SK-N-SH (cell line): ENCODE measurements around the gene ASMTL. TPM values are rescaled to one million over a fixed set of nuclear protein-coding genes. Genes with fewer than 3 reads are reported as not detected.
"Not testable (repeated sequence)": the region's sequence is repeated elsewhere in the genome, so short reads cannot be mapped to it uniquely, and the experiment has no call there.

Source experiments
- CTCF ChIA-PET: fragments of 300-600, 350-600 bp; formaldehyde crosslinking; extraction: SDS; loops from one replicate; lab custom pipeline; 2021; lab: Yijun Ruan, JAX
- POLR2A ChIA-PET: fragments of 350-600 bp; sonication (Branson Sonifier 250); formaldehyde crosslinking; extraction: SDS; loops from one replicate; lab custom pipeline; 2020; ENCODE audit warnings: antibody characterized with exemption, inconsistent platforms; lab: Yijun Ruan, JAX
- DNase-seq: peaks from one replicate; pipeline ENCODE4 v3.0.0; 2012
- H2AFZ ChIP-seq: fragments of 200-600 bp; sonication (generic); 2 replicates; pipeline ENCODE4 v1.8.1; 2016; ENCODE audit warnings: antibody characterized with exemption, mild to moderate bottlenecking, low read depth
- H3F3A ChIP-seq: fragments of 200-600 bp; sonication (generic); replicated peaks from 2 replicates; pipeline ENCODE3; 2016; ENCODE audit warnings: antibody characterized with exemption, mild to moderate bottlenecking; ENCODE audit not compliant: insufficient read depth
- H3K27ac ChIP-seq, 2 experiments: fragments of 200-500 bp in 1 of 2; fragments of 200-600 bp in 1 of 2; sonication (Bioruptor generic) in 1 of 2; sonication (generic), shearing (Covaris generic) in 1 of 2; 2 replicates each; pipeline versions ENCODE4 v1.5.1 to v1.6.1; 2014 to 2016; ENCODE audit warnings: low read depth in 2 of 2, inconsistent platforms in 1 of 2, low read length in 1 of 2, mild to moderate bottlenecking in 1 of 2, mixed read lengths in 1 of 2
- H3K27me3 ChIP-seq: fragments of 200-600 bp; sonication (generic), shearing (Covaris generic); 2 replicates; pipeline ENCODE4 v1.6.1; 2016; ENCODE audit warnings: mixed run types; ENCODE audit not compliant: insufficient read depth
- H3K36me3 ChIP-seq, 2 experiments: fragments of 200-500 bp in 1 of 2; fragments of 200-600 bp in 1 of 2; sonication (Bioruptor generic) in 1 of 2; sonication (generic) in 1 of 2; replicated peaks in 1 of 2; 2 replicates each; pipeline versions ENCODE3 to v1.5.1; 2014 to 2016; ENCODE audit warnings: low read length in 1 of 2, mild to moderate bottlenecking in 1 of 2; ENCODE audit not compliant: insufficient read depth in 2 of 2, control insufficient read depth in 1 of 2
- H3K4me1 ChIP-seq, 2 experiments: fragments of 200-500 bp in 1 of 2; fragments of 200-600 bp in 1 of 2; sonication (Bioruptor generic) in 1 of 2; sonication (generic), shearing (Covaris generic) in 1 of 2; 2 replicates each; pipeline versions ENCODE4 v1.5.1 to v1.6.1; 2014 to 2016; ENCODE audit warnings: low read depth in 1 of 2, low read length in 1 of 2, mixed run types in 1 of 2; ENCODE audit not compliant: insufficient read depth in 2 of 2, control insufficient read depth in 1 of 2
- H3K4me2 ChIP-seq: fragments of 200-600 bp; sonication (generic), shearing (Covaris generic); 2 replicates; pipeline ENCODE4 v1.6.1; 2017; ENCODE audit warnings: mixed run types
- H3K4me3 ChIP-seq, 2 experiments: fragments of 200-500 bp in 1 of 2; fragments of 200-600 bp in 1 of 2; sonication (Bioruptor generic) in 1 of 2; sonication (generic), shearing (Covaris generic) in 1 of 2; 2 replicates each; pipeline versions ENCODE4 v1.5.1 to v1.8.1; 2014 to 2016; ENCODE audit warnings: low read depth in 2 of 2, inconsistent platforms in 1 of 2, low read length in 1 of 2, mild to moderate bottlenecking in 1 of 2, mixed read lengths in 1 of 2, moderate library complexity in 1 of 2
- H3K79me2 ChIP-seq: fragments of 200-600 bp; sonication (generic); 2 replicates; pipeline ENCODE4 v1.8.1; 2017; ENCODE audit warnings: mild to moderate bottlenecking; ENCODE audit not compliant: insufficient read depth
- H3K9ac ChIP-seq: fragments of 200-600 bp; sonication (generic); 2 replicates; pipeline ENCODE4 v1.6.1; 2017; ENCODE audit warnings: mixed run types
- H3K9me2 ChIP-seq: fragments of 200-600 bp; sonication (generic); 2 replicates; pipeline ENCODE4 v1.6.1; 2017; ENCODE audit warnings: mixed run types
- H3K9me3 ChIP-seq: fragments of 200-600 bp; sonication (generic); 2 replicates; pipeline ENCODE4 v1.6.1; 2017; ENCODE audit warnings: mixed run types, mild to moderate bottlenecking, moderate library complexity
- H4K20me1 ChIP-seq: fragments of 200-600 bp; sonication (generic); 2 replicates; pipeline ENCODE4 v1.6.1; 2017; ENCODE audit warnings: mild to moderate bottlenecking, mixed run types; ENCODE audit not compliant: insufficient read depth
- ELF1 ChIP-seq: IDR thresholded peaks from 2 replicates; pipeline ENCODE4 v1.4.0; 2012
- EP300 ChIP-seq, 2 experiments: IDR thresholded peaks; 2 replicates each; pipeline versions ENCODE4 v1.4.0 to v1.6.1; 2012; ENCODE audit warnings: borderline replicate concordance in 1 of 2, low read depth in 1 of 2, low read length in 1 of 2
- FOXM1 ChIP-seq: IDR thresholded peaks from 2 replicates; pipeline ENCODE4 v1.4.0; 2012; ENCODE audit warnings: low read depth, mild to moderate bottlenecking
- GATA2 ChIP-seq: sonication (generic); formaldehyde crosslinking; IDR thresholded peaks from 2 replicates; pipeline ENCODE4 v1.5.0; 2020; ENCODE audit warnings: mild to moderate bottlenecking, missing genetic modification reagents
- IRF3 ChIP-seq: fragments of 150-350 bp; IDR thresholded peaks from 2 replicates; pipeline ENCODE4 v1.6.1; 2016; ENCODE audit warnings: mild to moderate bottlenecking, low read depth, low read length
- MAX ChIP-seq: IDR thresholded peaks from 2 replicates; pipeline ENCODE4 v1.4.0; 2012; ENCODE audit warnings: low read depth
- POLR2AphosphoS5 ChIP-seq: IDR thresholded peaks from 2 replicates; pipeline ENCODE4 v1.6.1; 2012; ENCODE audit warnings: low read depth, low read length
- RCOR1 ChIP-seq: fragments of 150-350 bp; IDR thresholded peaks from 2 replicates; pipeline ENCODE4 v1.6.1; 2017; ENCODE audit warnings: antibody characterized with exemption, low read length
- RFX5 ChIP-seq: IDR thresholded peaks from 2 replicates; pipeline ENCODE4 v1.6.1; 2012; ENCODE audit warnings: mild to moderate bottlenecking, improper control_type of control experiment, low read length
- TAF1 ChIP-seq: IDR thresholded peaks from 2 replicates; pipeline ENCODE4 v1.6.1; 2012; ENCODE audit warnings: low read depth, mild to moderate bottlenecking, low read length, moderate library complexity, borderline replicate concordance
- TEAD4 ChIP-seq: IDR thresholded peaks from 2 replicates; pipeline ENCODE4 v1.4.0; 2012; ENCODE audit warnings: mild to moderate bottlenecking, borderline replicate concordance; ENCODE audit not compliant: insufficient read depth
- YY1 ChIP-seq: IDR thresholded peaks from 2 replicates; pipeline ENCODE4 v1.4.0; 2012; ENCODE audit warnings: low read depth, mild to moderate bottlenecking
- WGBS: methylation state at CpG from one replicate; pipeline ENCODE4 v1.1.6; 2017; ENCODE audit warnings: low lambda C conversion rate; 5-methylcytosine and 5-hydroxymethylcytosine counted together
- polyA plus RNA-seq, 3 experiments: library from polyadenylated mRNA; depleted of rRNA; stranded (reverse); fragments of >200 nt; gene quantifications; 2 replicates each; pipeline ENCODE4 v1.2.3, GENCODE V29; 2012

The ASMTL gene
- polyA plus RNA-seq, 1 of the 3 experiments (the other 2 are of a cell fraction): 37.7 TPM

- Histone ChIP-seq H3F3A (peaks cover 18% of the 10 kb centered on the region), H2AFZ (no peak overlapping the region), H4K20me1 (peaks cover 12% of the 10 kb centered on the region; the same call in 1 of the 2 replicates), H3K4me1 (peaks cover 0 to 3% of the 10 kb centered on the region in 2 experiments; a peak in 1 of 4 replicates), H3K4me2 (no peak overlapping the region), H3K79me2 (no peaks in the 10 kb centered on the region), H3K9me3 (no peaks in the 10 kb centered on the region), H3K36me3 (no peaks in the 10 kb centered on the region), H3K4me3 (no peak overlapping the region), H3K27ac (no peak overlapping the region), H3K27me3 (peaks cover 6% of the 10 kb centered on the region), H3K9me2 (no peaks in the 10 kb centered on the region), H3K9ac (no peak overlapping the region)
- CTCF ChIA-PET: no interaction called here
- TF ChIP-seq TEAD4: no peak
- peak; percentile 39 for DNase-seq
- 25% methylated on average over 10 of the region's 24 CpGs for WGBS
- POLR2A ChIA-PET: no interaction called here
Measured at GRCh38 chrX:1378306-1378759, 74.4 kb downstream of the ASMTL start.

DNA sequence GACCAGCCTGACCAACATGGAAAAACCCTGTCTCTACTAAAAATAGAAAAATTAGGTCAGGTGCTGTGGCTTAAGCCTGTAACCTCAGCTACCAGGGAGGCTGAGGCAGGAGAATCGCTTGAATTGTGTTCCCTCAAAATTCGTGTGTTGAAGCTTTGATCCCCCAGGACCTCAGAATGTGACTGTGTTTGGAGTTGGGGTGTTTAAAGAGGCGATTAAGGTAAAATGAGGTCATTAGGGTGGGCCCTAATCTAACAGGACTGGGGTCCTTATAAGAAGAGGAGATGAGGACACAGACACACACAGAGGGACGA lies 84.4 kb downstream of the ASMTL start:
- ChIA-PET POLR2A (no interaction called here), CTCF (no interaction called here)
- Histone ChIP-seq H3K27ac (no peak overlapping the region), H2AFZ (no peak overlapping the region), H3K27me3 (no peaks in the 10 kb centered on the region), H3K4me3 (no peak overlapping the region), H3K79me2 (no peaks in the 10 kb centered on the region), H3F3A (no peaks in the 10 kb centered on the region), H3K4me1 (no peaks in the 10 kb centered on the region), H3K9ac (no peak overlapping the region), H3K4me2 (no peak overlapping the region), H4K20me1 (no peaks in the 10 kb centered on the region), H3K9me2 (no peaks in the 10 kb centered on the region), H3K9me3 (no peaks in the 10 kb centered on the region), H3K36me3 (no peaks in the 10 kb centered on the region)
- no peak for DNase-seq
- WGBS: 46% methylated on average over 4 of the region's 4 CpGs
- no peak for TF ChIP-seq MAX
- no peak for TF ChIP-seq YY1
- no peak for TF ChIP-seq RFX5
- TF ChIP-seq POLR2AphosphoS5: no peak
- TF ChIP-seq RCOR1: no peak
- TF ChIP-seq TAF1: no peak
- no peak for TF ChIP-seq GATA2
- TF ChIP-seq ELF1: no peak
- no peak for TF ChIP-seq EP300 (IDR thresholded peaks at IDR 0.05; ENCODE audit: borderline replicate concordance in 1 of 2, low read depth in 1 of 2, low read length in 1 of 2)
- TF ChIP-seq IRF3: no peak
- TF ChIP-seq FOXM1: no peak

DNA sequence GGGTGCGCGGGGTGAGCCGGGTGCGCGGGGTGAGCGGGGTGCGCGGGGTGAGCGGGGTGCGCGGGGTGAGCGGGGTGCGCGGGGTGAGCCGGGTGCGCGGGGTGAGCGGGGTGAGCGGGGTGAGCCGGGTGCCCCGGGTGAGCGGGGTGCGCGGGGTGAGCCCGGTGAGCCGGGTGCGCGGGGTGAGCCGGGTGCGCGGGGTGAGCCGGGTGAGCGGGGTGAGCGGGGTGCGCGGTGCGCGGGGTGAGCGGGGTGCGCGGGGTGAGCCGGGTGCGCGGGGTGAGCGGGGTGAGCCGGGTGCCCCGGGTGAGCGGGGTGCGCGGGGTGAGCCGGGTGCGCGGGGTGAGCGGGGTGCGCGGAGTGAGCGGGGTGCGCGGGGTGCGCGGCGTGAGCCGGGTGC lies 86.3 kb downstream of the ASMTL start:
- DNase-seq, H3K9me3 ChIP-seq, POLR2A ChIA-PET: not testable (repeated sequence)

More for the DNA sequence above, 86.3 kb downstream of the ASMTL start:
- H3F3A ChIP-seq, H3K27me3 ChIP-seq, H4K20me1 ChIP-seq, H3K4me3 ChIP-seq, H3K9ac ChIP-seq, H3K79me2 ChIP-seq, H3K4me1 ChIP-seq, H2AFZ ChIP-seq, H3K4me2 ChIP-seq, H3K36me3 ChIP-seq, CTCF ChIA-PET, H3K27ac ChIP-seq, H3K9me2 ChIP-seq: not testable (repeated sequence)
- WGBS: over 99% methylated on average over 20 of the region's 63 CpGs
